Endothelial cell of umbilical vein (primary cell): ENCODE data around the gene COL6A2.

Source experiments
- EZH2 ChIP-seq: IDR thresholded peaks from 2 replicates; pipeline ENCODE4 v1.6.1; 2012; ENCODE audit warnings: borderline replicate concordance, low read depth, mild to moderate bottlenecking, moderate library complexity, low read length, inconsistent platforms; ENCODE audit not compliant: severe bottlenecking
- FOS ChIP-seq: IDR thresholded peaks from 2 replicates; pipeline ENCODE4 v1.6.1; 2011; ENCODE audit warnings: mild to moderate bottlenecking, low read length, moderate library complexity, borderline replicate concordance; ENCODE audit not compliant: insufficient read depth
- JUN ChIP-seq: IDR thresholded peaks from 2 replicates; pipeline ENCODE4 v1.6.1; 2011; ENCODE audit warnings: borderline replicate concordance, low read depth; ENCODE audit not compliant: insufficient read length, insufficient read depth
- MYC ChIP-seq: IDR thresholded peaks from one replicate; pipeline ENCODE4 v1.6.1; 2011; ENCODE audit warnings: mild to moderate bottlenecking, low read depth, low read length
- POLR2A ChIP-seq: IDR thresholded peaks from 2 replicates; pipeline ENCODE4 v1.6.1; 2012; ENCODE audit warnings: low read depth, mild to moderate bottlenecking, control low read depth, low read length
- POLR2AphosphoS5 ChIP-seq: IDR thresholded peaks from 2 replicates; pipeline ENCODE4 v1.6.1; 2012; ENCODE audit warnings: low read depth, mild to moderate bottlenecking, control low read depth, low read length, moderate library complexity; ENCODE audit not compliant: insufficient read depth
- TF ChIP-seq, protein P1 (sequence below), 2 donors: IDR thresholded peaks; 1 replicate in 1 of 2; 2 replicates in 1 of 2; pipeline ENCODE4 v1.5.1; 2011; ENCODE audit warnings: low read length in 2 of 2, mild to moderate bottlenecking in 2 of 2, moderate library complexity in 2 of 2, control low read depth in 1 of 2, inconsistent platforms in 1 of 2, low read depth in 1 of 2; ENCODE audit not compliant: insufficient read depth in 1 of 2; ENCODE audit errors: extremely low read depth in 1 of 2
- TF ChIP-seq, protein P2 (sequence below): IDR thresholded peaks from 2 replicates; pipeline ENCODE4 v1.6.1; 2011; ENCODE audit not compliant: insufficient read depth, insufficient read length

DNA sequence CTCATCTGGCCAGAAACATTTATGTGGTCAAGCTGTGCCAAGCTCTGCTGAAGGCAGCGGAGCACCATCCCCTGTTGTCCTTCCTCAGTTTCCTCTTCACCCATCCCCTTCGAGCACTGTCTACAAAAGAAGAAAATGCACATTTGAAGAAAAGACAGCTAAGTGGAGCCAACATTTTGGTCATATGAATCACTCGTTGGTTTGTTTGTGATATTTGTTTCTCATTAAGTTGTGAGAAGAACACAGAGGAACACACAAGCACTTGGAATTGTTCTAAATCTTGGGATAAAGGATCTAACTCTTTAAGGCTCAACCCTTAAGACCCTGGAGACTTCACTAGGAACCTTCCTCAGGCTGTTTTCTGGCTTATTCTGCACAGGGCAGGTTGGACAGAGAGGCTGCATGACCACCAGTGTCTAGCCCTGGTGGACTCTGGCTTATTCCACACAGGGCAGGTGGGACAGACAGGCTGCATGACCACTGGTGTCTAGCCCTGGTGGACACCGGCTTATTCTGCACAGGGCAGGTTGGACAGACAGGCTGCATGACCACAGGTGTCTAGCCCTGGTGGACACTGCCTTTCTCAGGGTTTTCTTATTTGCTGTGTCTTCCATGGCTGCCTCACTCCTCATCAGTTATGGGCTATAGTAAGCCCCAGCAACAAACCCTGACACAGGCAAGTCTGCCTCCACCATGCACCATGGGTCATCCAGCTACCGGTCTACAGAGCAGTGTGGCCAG lies 35.3 kb upstream of the COL6A2 start:
- TF ChIP-seq POLR2AphosphoS5 (no peak), JUN (no peak), POLR2A (no peak), EZH2 (no peak), FOS (no peak), MYC (no peak)
- TF ChIP-seq, protein P1, sequence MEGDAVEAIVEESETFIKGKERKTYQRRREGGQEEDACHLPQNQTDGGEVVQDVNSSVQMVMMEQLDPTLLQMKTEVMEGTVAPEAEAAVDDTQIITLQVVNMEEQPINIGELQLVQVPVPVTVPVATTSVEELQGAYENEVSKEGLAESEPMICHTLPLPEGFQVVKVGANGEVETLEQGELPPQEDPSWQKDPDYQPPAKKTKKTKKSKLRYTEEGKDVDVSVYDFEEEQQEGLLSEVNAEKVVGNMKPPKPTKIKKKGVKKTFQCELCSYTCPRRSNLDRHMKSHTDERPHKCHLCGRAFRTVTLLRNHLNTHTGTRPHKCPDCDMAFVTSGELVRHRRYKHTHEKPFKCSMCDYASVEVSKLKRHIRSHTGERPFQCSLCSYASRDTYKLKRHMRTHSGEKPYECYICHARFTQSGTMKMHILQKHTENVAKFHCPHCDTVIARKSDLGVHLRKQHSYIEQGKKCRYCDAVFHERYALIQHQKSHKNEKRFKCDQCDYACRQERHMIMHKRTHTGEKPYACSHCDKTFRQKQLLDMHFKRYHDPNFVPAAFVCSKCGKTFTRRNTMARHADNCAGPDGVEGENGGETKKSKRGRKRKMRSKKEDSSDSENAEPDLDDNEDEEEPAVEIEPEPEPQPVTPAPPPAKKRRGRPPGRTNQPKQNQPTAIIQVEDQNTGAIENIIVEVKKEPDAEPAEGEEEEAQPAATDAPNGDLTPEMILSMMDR (IDR thresholded peaks at IDR 0.05; ENCODE audit: extremely low read depth in 1 of 2, insufficient read depth in 1 of 2, low read depth in 1 of 2, low read length in 2 of 2), result no peak
- TF ChIP-seq, protein P2, sequence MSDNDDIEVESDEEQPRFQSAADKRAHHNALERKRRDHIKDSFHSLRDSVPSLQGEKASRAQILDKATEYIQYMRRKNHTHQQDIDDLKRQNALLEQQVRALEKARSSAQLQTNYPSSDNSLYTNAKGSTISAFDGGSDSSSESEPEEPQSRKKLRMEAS, result no peak
